GM12878 (cell line): Measurements from ENCODE around the gene NLRC5. TPM values are rescaled to one million over a fixed set of nuclear protein-coding genes. Genes with fewer than 3 reads are reported as not detected.

ENCODE experiments used
- ATAC-seq: fragments of 200-7000 bp; cut with Tn5 transposase; 3 replicates; pipeline ENCODE4 v1.9.1; 2020; ENCODE audit warnings: mild to moderate bottlenecking, moderate library complexity
- BruUV-seq: library from RNA; stranded (reverse); fragments of 400-500 nt; replicated peaks from 2 replicates; lab custom pipeline; 2021; lab: Mats Ljungman, UMichigan
- CTCF ChIA-PET: fragments of 300-600 bp; sonication (Branson Sonifier 250); formaldehyde crosslinking; extraction: SDS; loops from one replicate; lab custom pipeline; 2021; ENCODE audit warnings: inconsistent platforms; lab: Yijun Ruan, JAX
- POLR2A ChIA-PET: fragments of 350-600 bp; formaldehyde crosslinking; extraction: SDS; loops from one replicate; lab custom pipeline; 2021; ENCODE audit warnings: inconsistent platforms; lab: Charles Lee
- RAD21 ChIA-PET: fragments of 300-600 bp; sonication (Branson Sonifier 250); formaldehyde crosslinking; loops from one replicate; lab custom pipeline; 2023; ENCODE audit warnings: antibody characterized with exemption; ENCODE audit not compliant: unreplicated experiment; lab: Charles Lee
- SMC1A ChIA-PET: fragments of 300-600 bp; sonication (Branson Sonifier 250); formaldehyde crosslinking; loops from one replicate; lab custom pipeline; 2023; ENCODE audit not compliant: unreplicated experiment, uncharacterized antibody; lab: Charles Lee
- DNase-seq: peaks from one replicate; pipeline ENCODE4 v3.0.0-alpha.2; 2011; ENCODE audit warnings: low read depth, low spot score
- FAIRE-seq: peaks from 3 replicates; lab custom pipeline; 2011; peaks lifted over from hg19 to GRCh38; lab: Jason Lieb, UNC
- H2AFZ ChIP-seq: 2 replicates; pipeline ENCODE4 v1.6.0; 2011; ENCODE audit warnings: low read depth, low read length, control low read depth; ENCODE audit not compliant: control insufficient read depth
- H3K27ac ChIP-seq: 2 replicates; pipeline ENCODE4 v1.5.1; 2011; ENCODE audit warnings: control low read depth; ENCODE audit not compliant: control insufficient read depth, insufficient read depth
- H3K27me3 ChIP-seq, 2 experiments: replicated peaks in 1 of 2; 2 replicates each; pipeline versions ENCODE4 v1.6.0 to v1.6.1; 2011; ENCODE audit warnings: low read length in 1 of 2; ENCODE audit not compliant: control insufficient read depth in 2 of 2, insufficient read depth in 2 of 2
- H3K36me3 ChIP-seq, 2 experiments: 2 replicates each; pipeline ENCODE4 v1.5.1; 2011; ENCODE audit warnings: low read length in 1 of 2; ENCODE audit not compliant: control insufficient read depth in 2 of 2, insufficient read depth in 2 of 2
- H3K4me1 ChIP-seq: 2 replicates; pipeline ENCODE4 v1.6.1; 2011; ENCODE audit warnings: mild to moderate bottlenecking, low read length, moderate library complexity, mixed read lengths; ENCODE audit not compliant: control insufficient read depth, insufficient read depth
- H3K4me2 ChIP-seq: 2 replicates; pipeline ENCODE4 v1.6.0; 2011; ENCODE audit warnings: control low read depth; ENCODE audit not compliant: control insufficient read depth, insufficient read depth
- H3K4me3 ChIP-seq: fragments of 200-600 bp; sonication (generic); 2 replicates; pipeline ENCODE4 v1.5.1; 2016
- H3K79me2 ChIP-seq: 2 replicates; pipeline ENCODE4 v1.6.0; 2011; ENCODE audit warnings: low read length; ENCODE audit not compliant: control insufficient read depth, insufficient read depth
- H3K9ac ChIP-seq: 2 replicates; pipeline ENCODE4 v1.8.0; 2011; ENCODE audit warnings: low read length, control low read depth, mixed read lengths; ENCODE audit not compliant: control insufficient read depth, insufficient read depth
- H3K9me3 ChIP-seq: replicated peaks from 3 replicates; pipeline ENCODE4 v1.5.1; 2011; ENCODE audit warnings: mild to moderate bottlenecking, low read length; ENCODE audit not compliant: control insufficient read depth, insufficient read depth
- H4K20me1 ChIP-seq: 2 replicates; pipeline ENCODE4 v1.6.0; 2011; ENCODE audit not compliant: control insufficient read depth, insufficient read depth
- BACH1 ChIP-seq: fragments of 450-650 bp; IDR thresholded peaks from 2 replicates; pipeline ENCODE4 v1.6.1; 2017; ENCODE audit warnings: mild to moderate bottlenecking, borderline replicate concordance
- LARP7 ChIP-seq: fragments of 450-650 bp; IDR thresholded peaks from 2 replicates; pipeline ENCODE4 v1.6.1; 2017; ENCODE audit warnings: mild to moderate bottlenecking
- NFYB ChIP-seq: IDR thresholded peaks from 2 replicates; pipeline ENCODE4 v1.6.1; 2011; ENCODE audit warnings: low read depth, mild to moderate bottlenecking, low read length, improper control_type of control experiment, moderate library complexity; ENCODE audit not compliant: insufficient read depth
- POLR2A ChIP-seq: IDR thresholded peaks from 2 replicates; pipeline ENCODE4 v1.6.1; 2011; ENCODE audit warnings: low read depth, mild to moderate bottlenecking, low read length
- RUNX3 ChIP-seq: IDR thresholded peaks from 2 replicates; pipeline ENCODE4 v1.6.1; 2012; ENCODE audit warnings: low read length, inconsistent platforms
- ZBED1 ChIP-seq: IDR thresholded peaks from 2 replicates; pipeline ENCODE4 v1.6.1; 2016; ENCODE audit warnings: borderline replicate concordance
- ZBTB4 ChIP-seq: fragments of 450-650 bp; formaldehyde crosslinking; IDR thresholded peaks from 2 replicates; pipeline ENCODE4 v1.4.0; 2022; ENCODE audit warnings: mild to moderate bottlenecking, moderate library complexity
- WGBS: methylation state at CpG from one replicate; pipeline ENCODE4 v1.1.6; 2016; ENCODE audit warnings: low lambda C conversion rate; ENCODE audit not compliant: insufficient replicate concordance, insufficient coverage; ENCODE audit errors: missing lambda C conversion rate; 5-methylcytosine and 5-hydroxymethylcytosine counted together
- in situ Hi-C: fragments of 300-500 bp; cut with MboI; formaldehyde crosslinking; loops from 9 replicates; pipeline ENCODE4 v1.14.3; 2018; ENCODE audit warnings: mixed read lengths
- intact Hi-C: fragments of 100-400 bp; cut with micrococcal nuclease; formaldehyde crosslinking; loops from one replicate; pipeline ENCODE4 v1.14.2; 2022; ENCODE audit not compliant: unreplicated experiment
- polyA plus RNA-seq, 11 experiments: library from polyadenylated mRNA; depleted of rRNA in 4 of 11; unstranded in 6 of 11; stranded (reverse) in 5 of 11; fragments of >200 nt; fragmentation: Nextera tagmentation in 4 of 11; fragmentation: Illumina TruSeq in 1 of 11; extraction: Ambion mirVana in 4 of 11; extraction: Trizol in 1 of 11; gene quantifications; 1 replicate in 1 of 11; 2 replicates in 10 of 11; pipeline versions ENCODE4 v1.2.1 to v1.2.3, GENCODE V29; 2011 to 2016; ENCODE audit warnings: inconsistent platforms in 2 of 11, missing spikeins in 2 of 11, low read depth in 1 of 11
- total RNA-seq, 4 experiments: library from RNA; depleted of rRNA in 3 of 4; stranded (reverse); fragments of >200 nt in 3 of 4; fragmentation: Illumina TruSeq in 1 of 4; extraction: Trizol in 1 of 4; gene quantifications; 2 replicates each; pipeline versions ENCODE4 v1.2.1 to v1.2.3, GENCODE V29; 2013 to 2021

The NLRC5 gene
- total and polyA plus RNA-seq, 10 of the 15 experiments (the other 5 are each of a cell fraction or from before 2014, with no cell fraction given): 13.1 to 105 (median 57.3) TPM

GRCh38 chr16:57126411-57126810, 137.1 kb downstream of the NLRC5 start:
- TF ChIP-seq LARP7: no peak
- TF ChIP-seq ZBED1: no peak
- no peak for TF ChIP-seq BACH1
- TF ChIP-seq ZBTB4 (CRISPR knock-in tag): no peak
- no peak for TF ChIP-seq POLR2A
- 0 out of 2 replicates have a peak, but pooled peaks have one; percentile 36 for TF ChIP-seq NFYB
- no peak for TF ChIP-seq RUNX3
- no peaks in the 10 kb centered on the region for H3K27me3 ChIP-seq
- POLR2A ChIA-PET: interaction anchor here (0.9 to 1.3 kb wide), 4 partner anchors 8 to 26 kb away, joined by 3 read pairs; no protein-coding TSS in a partner anchor
- H3K4me1 ChIP-seq: peaks cover 31% of the 10 kb centered on the region
- DNase-seq (no peak), ATAC-seq (no peak), FAIRE-seq (peak; percentile 35)
- H3K27ac ChIP-seq: no peak overlapping the region
- no peaks in the 10 kb centered on the region for H3K36me3 ChIP-seq
- H3K4me2 ChIP-seq: no peak overlapping the region
- 64% methylated on average over 4 of the region's 4 CpGs for WGBS
- no peaks in the 10 kb centered on the region for H3K9me3 ChIP-seq
- no peaks in the 10 kb centered on the region for H3K79me2 ChIP-seq
- CTCF ChIA-PET: interaction anchor here (1.1 to 1.5 kb wide), 4 partner anchors 15 to 43 kb away, joined by 3 to 9 read pairs (median 6); partner anchors contain the start of gene CPNE2
- no peak overlapping the region for H2AFZ ChIP-seq
- H4K20me1 ChIP-seq: no peaks in the 10 kb centered on the region
- SMC1A ChIA-PET: interaction anchor here (1.0 to 1.9 kb wide), 4 partner anchors 15 to 173 kb away, joined by 3 to 6 read pairs (median 4); no protein-coding TSS in a partner anchor
- RAD21 ChIA-PET: interaction anchor here (1.1 to 2.7 kb wide), 3 partner anchors 25 to 44 kb away, joined by 3 to 6 read pairs (median 4); no protein-coding TSS in a partner anchor
- H3K9ac ChIP-seq: no peak overlapping the region
- BruUV-seq: no TSS peak
- intact Hi-C loops: loop anchor here (5.0 kb wide), 1 partner anchor 41 kb away; no protein-coding TSS in a partner anchor
- H3K4me3 ChIP-seq: no peak overlapping the region
- in situ Hi-C loops: no loop called here
